Activated CD4-positive, alpha-beta T cell treated with anti-CD3 and anti-CD28 coated beads, Interleukin-2, amount 50 U/mL, for 1 hour (primary cell): ENCODE measurements around the gene CPNE4.
"Not testable (repeated sequence)": the region's sequence is repeated elsewhere in the genome, so short reads cannot be mapped to it uniquely, and the experiment has no call there.

Experiments used
- DNase-seq: peaks from one replicate; pipeline ENCODE4 v3.0.0-alpha.2; 2020

The CPNE4 gene

GRCh38 chr3:132016061-132017041 lies 18.5 kb downstream of the CPNE4 start:
- DNase-seq: no peak

GRCh38 chr3:132014105-132014504 lies 20.7 kb downstream of the CPNE4 start:
- no peak for DNase-seq

DNA sequence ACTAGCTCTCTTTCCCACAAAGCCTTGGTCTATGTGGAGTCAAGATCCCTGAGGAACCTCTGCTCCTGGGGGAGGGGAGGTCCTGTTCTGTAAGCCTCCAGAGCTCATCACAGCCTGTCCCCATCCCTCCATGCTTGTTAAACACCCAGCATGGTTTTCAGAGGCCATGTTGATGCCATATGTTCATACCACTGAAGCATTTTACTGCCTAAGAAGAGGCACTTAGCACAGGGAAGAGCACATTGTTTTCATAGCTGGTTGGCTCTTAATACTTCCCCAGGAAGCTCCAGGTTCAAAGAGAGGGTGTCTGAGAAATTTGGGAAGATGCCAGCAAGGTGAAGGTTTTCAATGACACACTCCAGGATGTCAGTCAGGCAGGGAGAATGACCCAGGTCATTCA lies 25.6 kb downstream of the CPNE4 start:
- DNase-seq: no peak

DNA sequence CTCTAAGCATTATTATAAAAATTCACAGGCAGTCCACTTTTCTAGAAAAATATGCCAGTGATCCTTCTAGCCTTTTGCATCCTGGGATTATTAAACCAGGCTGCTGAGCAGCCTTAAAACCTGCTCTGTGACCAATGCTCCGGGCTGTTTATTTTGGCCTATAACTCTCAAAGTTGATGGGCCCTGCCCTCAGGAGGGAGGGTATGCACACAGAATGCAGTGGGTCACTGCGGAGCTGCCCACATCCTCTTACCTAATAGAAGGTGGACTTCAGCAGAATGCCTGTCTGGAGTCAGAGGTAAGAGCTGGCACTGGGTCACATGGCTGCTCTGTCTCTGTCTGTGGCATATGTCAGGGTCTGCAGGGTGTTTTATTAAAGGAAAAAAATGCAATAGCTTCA lies 26.0 kb downstream of the CPNE4 start:
- DNase-seq: no peak

DNA sequence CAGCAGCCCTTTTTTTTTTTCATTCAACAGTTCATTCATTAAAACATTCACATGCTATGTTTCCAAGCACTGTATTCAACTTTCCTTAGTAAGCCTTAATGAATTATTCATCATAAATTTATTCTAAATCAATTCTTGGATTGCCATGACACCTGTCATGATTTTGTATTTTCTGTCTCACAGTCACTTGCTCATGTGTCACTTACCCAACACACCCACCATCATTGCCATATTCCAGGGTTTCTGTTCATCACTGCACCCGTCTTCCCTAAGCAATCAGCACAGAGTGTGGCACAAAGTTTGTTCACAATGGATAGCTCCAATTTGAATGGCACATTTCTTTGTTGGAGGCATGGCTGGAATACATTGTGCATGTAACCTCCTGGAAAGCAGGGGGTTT lies 27.2 kb downstream of the CPNE4 start:
- DNase-seq: no peak

DNA sequence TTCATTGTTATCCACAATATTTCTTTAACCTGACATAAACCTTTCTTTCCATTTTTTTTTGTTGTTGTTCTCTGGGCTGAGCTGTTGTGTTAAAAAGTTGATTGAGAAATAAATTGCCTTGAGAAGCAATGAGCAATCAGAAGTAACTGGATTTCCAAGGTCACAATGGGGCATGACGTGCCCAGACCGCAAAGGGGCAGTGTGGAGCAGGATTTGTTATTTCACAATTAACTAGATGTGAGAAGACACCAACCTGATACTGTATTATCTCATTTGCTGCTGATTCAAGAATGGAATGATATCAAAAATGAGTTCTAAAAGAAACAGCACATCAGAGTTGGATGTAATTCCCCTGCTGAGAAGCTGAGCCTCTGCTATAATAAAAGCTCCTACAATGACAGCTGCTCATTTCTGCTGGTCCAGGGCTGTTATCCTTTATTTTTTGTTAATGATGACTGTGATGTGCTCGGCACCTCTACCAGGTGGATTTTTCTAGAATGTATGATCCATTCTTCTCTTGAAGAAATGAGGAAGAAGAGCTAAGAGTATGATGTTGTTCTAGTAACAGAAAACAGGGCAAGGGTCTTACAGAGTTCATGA lies 28.1 kb downstream of the CPNE4 start:
- no peak for DNase-seq

DNA sequence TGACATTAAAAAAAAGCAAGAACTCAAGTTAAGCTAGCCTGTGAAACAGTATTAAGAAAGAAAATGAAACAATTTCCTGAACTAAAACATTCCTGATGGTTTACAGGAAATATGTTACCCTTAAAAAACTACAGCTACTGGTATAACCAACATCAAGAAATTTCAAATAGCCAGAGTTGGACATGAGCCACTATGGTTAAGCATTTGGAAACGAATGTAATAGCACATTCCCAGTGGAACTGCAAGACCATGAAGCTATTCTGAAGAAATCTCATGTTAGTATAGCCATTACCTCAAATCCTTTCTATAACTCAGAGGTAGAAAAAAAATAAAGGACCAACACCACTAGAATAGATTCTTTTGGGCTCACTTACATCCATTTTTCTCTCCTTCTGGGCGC lies 30.2 kb downstream of the CPNE4 start:
- DNase-seq: no peak

- no peak for DNase-seq
These were observed 31.1 kb downstream of the CPNE4 start for GRCh38 chr3:132003685-132004084.

DNA sequence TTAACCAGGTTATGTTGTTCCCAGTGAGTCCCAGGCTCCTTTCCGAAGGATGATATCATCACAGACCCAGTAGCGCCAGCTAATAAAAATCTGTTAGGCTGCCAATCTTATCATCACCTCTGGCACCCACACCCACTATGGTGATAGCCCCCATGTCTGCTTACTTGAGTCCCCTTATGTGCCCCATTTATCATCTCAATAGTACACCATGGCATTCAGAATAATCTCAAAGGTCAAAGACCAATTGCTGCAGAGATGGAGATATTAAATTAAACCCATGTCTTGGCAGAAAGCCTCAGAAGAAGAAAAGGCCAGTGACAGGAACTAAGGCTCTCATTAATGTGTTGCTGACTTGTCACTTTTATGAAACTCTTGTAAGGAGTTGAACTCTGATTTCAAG lies 32.8 kb downstream of the CPNE4 start:
- no peak for DNase-seq

DNA sequence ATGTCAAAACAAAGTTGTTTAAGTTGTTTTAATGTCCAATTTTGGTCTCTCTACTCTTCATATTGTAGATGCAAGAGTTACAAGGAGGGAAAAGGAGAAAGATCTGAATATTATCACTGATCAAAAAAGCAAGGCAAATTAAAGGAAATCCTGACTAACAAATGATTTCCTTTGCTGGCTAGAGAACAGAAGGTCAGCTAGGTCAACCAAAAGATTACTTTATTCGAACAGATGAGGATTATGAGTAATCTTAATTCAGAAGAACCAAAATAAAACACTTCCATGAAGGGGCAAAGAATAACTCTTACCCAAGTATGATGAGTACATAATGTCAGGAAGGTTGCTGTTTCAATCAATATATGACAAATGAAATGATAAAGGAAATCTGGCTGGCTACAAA lies 33.8 kb downstream of the CPNE4 start:
- no peak for DNase-seq

DNA sequence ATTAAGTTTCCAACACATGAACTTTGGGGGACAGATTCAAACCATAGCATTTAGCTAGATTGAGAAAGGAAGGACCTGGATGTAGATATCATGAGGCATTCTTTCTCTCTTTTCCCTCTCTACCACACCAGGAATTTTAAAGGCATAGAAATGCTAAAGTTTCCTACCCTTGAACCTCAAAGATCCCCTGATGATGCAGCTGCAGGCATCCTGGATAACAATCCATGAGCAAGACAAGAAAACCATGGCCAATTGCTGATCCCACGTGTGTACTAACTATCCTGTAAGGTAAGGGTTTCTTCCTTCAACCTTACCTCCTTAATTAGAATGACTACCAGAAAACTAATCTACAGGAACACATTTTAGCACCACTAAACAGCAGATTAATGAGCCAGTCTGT lies 36.8 kb downstream of the CPNE4 start:
- DNase-seq: no peak

DNA sequence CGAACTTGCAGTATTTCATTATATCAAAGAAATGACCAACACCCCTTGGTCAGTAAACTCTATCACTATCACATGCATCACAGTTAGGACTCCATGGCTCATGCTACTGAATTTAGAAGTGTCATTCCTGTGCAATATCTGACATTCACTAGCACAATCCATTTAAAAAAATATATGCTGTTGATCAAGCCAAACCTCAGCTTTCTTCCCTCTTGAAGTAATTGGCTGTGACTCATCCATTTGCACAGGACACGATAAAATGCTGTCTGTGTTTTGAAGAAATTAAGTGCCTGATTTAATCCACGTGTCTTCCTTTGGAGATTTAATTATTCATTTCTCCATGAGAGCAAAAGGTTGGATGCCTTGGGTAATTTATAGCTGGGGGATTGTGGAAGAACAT lies 38.9 kb downstream of the CPNE4 start:
- DNase-seq: no peak

- no peak for DNase-seq
These were observed 45.5 kb downstream of the CPNE4 start for GRCh38 chr3:131989318-131989717.

GRCh38 chr3:131988209-131988608 lies 46.6 kb downstream of the CPNE4 start:
- no peak for DNase-seq

DNA sequence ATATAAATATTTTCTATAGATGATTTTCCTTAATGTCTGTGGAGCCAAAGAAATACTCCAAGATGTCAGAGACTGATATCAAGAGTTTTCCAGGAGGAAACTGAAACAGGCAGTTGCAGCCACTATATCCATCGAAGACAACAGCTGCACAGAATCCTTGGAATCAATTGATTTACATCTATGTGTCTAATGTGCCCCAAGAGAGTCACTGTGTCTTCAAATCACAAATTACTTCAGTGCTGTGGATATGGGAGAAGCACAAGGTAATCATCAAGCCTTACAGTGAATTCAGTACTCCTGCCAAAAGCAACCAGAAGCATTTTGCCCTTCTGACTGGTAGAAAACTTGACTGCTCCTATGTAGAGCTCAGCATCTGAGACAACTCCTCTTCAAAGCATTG lies 51.1 kb downstream of the CPNE4 start:
- no peak for DNase-seq

DNA sequence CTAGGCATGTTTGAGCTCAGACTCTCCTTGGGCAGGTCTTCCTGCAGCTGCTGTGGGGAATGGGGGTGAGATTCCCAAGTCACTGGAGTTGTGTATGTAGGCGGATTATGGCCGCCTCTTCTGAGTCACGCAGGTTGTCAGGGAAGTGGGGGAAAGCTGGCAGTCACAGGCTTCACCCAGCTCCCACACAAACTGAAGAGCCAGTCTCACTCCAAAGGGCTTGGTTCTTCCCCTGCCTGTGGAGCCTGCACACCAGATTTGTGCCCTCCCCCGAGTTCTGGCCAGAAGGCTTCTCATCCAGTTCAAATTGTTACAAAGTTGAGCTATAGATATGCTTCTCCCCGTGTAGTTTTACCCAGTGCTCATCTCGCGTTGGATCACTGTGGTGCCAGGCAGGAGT lies 53.5 kb downstream of the CPNE4 start:
- no peak for DNase-seq

- no peak for DNase-seq
These were observed 58.4 kb downstream of the CPNE4 start for GRCh38 chr3:131976448-131976847.

- DNase-seq: no peak
These were observed 59.8 kb downstream of the CPNE4 start for GRCh38 chr3:131975047-131975446.

DNA sequence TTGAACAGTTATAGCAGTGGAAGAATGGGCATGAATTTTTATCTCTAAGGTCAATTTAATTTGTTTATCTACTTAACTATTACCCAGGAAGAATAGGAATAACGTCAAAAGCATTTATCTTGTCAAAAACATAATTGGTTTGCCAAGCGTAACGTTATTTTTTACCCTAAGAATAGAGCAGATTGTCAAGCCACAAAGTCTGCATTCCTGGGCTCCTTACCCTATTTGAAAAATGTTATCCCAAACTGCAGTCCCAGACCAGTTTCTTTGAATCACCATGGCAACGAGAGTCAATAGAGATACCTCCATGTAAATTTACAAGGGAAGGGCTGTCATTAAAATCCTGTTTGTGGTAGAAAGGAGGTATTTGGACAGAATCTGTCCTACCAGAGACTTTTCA lies 61.1 kb downstream of the CPNE4 start:
- DNase-seq: no peak

DNA sequence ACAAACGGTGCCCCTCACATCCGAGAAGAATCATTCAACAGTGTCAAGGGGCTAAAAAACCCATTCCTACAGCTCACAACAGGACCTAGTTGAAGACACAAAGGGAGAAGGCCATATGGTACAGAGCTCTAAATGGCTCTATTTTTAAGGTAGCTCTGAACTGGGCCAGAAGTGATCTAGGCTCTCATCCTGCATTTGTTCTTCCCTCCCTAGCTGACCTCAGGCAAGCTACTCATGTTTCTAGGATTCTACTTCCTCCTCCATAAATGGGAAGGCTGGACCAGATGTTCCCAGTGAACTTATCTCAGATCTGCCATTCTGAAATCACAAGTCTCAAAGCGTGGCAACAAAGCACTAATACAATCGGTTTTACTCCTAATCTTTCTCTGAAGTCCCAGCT lies 62.3 kb downstream of the CPNE4 start:
- DNase-seq: no peak

- DNase-seq: no peak
These were observed 62.7 kb downstream of the CPNE4 start for GRCh38 chr3:131972091-131972490.

DNA sequence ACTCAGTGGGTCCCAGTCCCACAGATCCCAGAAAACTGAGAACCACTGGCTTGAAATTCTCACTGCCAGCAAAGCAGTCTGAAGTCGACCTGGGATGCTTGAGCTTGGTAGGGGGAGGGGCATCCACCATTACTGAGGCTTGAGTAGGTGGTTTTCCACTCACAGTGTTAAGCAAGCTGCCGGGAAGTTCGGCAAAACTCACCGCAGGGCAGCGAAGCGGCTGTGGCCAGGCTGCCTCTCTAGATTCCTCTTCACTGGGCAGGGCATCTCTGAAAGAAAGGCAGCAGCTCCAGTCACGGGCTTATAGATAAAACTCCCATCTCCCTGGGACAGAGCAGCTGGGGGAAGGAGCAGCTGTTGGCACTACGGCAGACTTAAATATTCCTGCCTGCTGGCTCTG lies 71.4 kb downstream of the CPNE4 start:
- DNase-seq: not testable (repeated sequence)

DNA sequence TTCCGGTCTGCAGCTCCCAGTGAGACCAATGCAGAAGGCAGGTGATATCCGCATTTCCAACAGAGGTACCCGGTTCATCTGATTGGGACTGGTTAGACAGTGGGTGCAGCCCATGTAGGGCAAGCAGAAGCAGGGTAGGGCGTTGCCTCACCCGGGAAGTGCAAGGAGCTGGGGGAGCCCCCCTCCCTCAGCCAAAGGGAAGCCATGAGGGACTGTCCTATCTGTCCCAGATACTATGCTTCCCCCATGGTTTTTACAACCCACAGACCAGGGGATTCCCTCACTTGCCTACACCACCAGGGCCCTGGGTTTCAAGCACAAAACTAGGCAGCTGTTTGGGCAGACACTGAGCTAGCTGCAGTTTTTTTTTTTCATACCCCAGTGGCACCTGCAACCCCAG lies 71.8 kb downstream of the CPNE4 start:
- DNase-seq: no peak

DNA sequence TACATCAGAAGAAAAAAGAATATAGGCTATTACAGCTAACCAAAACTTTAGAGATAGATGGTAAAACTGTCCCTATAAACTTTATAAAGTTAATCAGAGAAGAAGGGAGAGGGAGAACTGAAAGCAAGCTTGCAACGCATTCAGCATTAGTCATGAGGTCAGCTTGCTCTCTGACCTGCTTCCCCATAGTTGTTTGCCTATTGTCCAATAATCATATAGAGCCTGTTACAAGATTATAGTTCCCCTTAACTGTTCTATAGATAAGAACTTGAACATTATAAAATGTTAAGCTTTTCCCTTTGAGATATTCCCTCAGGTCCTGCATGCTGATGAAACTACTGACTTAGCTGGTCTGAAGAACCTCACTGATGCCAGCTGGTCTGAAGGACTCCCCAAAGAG lies 74.5 kb downstream of the CPNE4 start:
- no peak for DNase-seq

GRCh38 chr3:131957980-131958379 lies 76.8 kb downstream of the CPNE4 start:
- no peak for DNase-seq
